Kidney (tissue), 14 donors: ENCODE measurements around the gene LTA4H. TPM values are rescaled to one million over a fixed set of nuclear protein-coding genes. Genes with fewer than 3 reads are reported as not detected.

Source experiments
- DNase-seq, 5 donors: peaks; one replicate each; pipeline ENCODE4 v3.0.0-alpha.2; 2013 to 2020
- FAIRE-seq: peaks from 2 replicates; lab custom pipeline; 2012; peaks lifted over from hg19 to GRCh38; lab: Jason Lieb, UNC
- H3K27ac ChIP-seq, 2 donors: one replicate each; pipeline ENCODE4 v1.7.0; 2013; ENCODE audit warnings: low read depth in 2 of 2, low read length in 2 of 2, inconsistent platforms in 1 of 2
- H3K27me3 ChIP-seq: one replicate; pipeline ENCODE4 v1.7.1; 2013; ENCODE audit warnings: low read length, inconsistent platforms; ENCODE audit not compliant: control insufficient read depth, insufficient read depth
- H3K36me3 ChIP-seq, 3 donors: one replicate each; pipeline versions ENCODE4 v1.7.0 to v1.7.1; 2013; ENCODE audit warnings: low read length in 3 of 3, control low read depth in 1 of 3, inconsistent platforms in 1 of 3; ENCODE audit not compliant: insufficient read depth in 3 of 3, control insufficient read depth in 2 of 3
- H3K4me1 ChIP-seq, 3 donors: one replicate each; pipeline versions ENCODE4 v1.7.0 to v1.7.1; 2013; ENCODE audit warnings: low read length in 3 of 3, inconsistent platforms in 1 of 3, low read depth in 1 of 3; ENCODE audit not compliant: control insufficient read depth in 2 of 3, insufficient read depth in 2 of 3
- H3K4me3 ChIP-seq, 3 donors: one replicate each; pipeline versions ENCODE4 v1.7.0 to v1.8.1; 2013; ENCODE audit warnings: low read length in 3 of 3, control low read depth in 1 of 3, inconsistent platforms in 1 of 3
- H3K9ac ChIP-seq, 3 donors: one replicate each; pipeline versions ENCODE4 v1.7.0 to v1.7.1; 2013; ENCODE audit warnings: low read length in 3 of 3, control low read depth in 1 of 3, inconsistent platforms in 1 of 3
- H3K9me3 ChIP-seq, 3 donors: one replicate each; pipeline versions ENCODE4 v1.7.0 to v1.7.1; 2013; ENCODE audit warnings: low read length in 3 of 3, control low read depth in 1 of 3, inconsistent platforms in 1 of 3; ENCODE audit not compliant: control insufficient read depth in 2 of 3, insufficient read depth in 1 of 3
- CTCF ChIP-seq: IDR thresholded peaks from 3 replicates; pipeline ENCODE4 v1.5.1; 2012; ENCODE audit warnings: mild to moderate bottlenecking, moderate library complexity, borderline replicate concordance; ENCODE audit not compliant: insufficient read depth; ENCODE audit errors: extremely low read depth
- intact Hi-C: fragments of 100-400 bp; cut with DNase I; formaldehyde crosslinking; loops from one replicate; pipeline ENCODE4 v1.11.1; 2022
- polyA plus RNA-seq: library from polyadenylated mRNA; stranded (reverse); fragments of 350-450 nt; fragmentation: Illumina TruSeq; extraction: RNeasy Lipid Tissue Mini Kit (QIAGEN cat#74804); gene quantifications from one replicate; pipeline ENCODE4 v1.2.3, GENCODE V29; 2014; ENCODE audit warnings: low read depth, low replicate concordance; ENCODE audit not compliant: insufficient read depth
- total RNA-seq: library from RNA; stranded (reverse); fragmentation: NEBNext Ultra II Directional; extraction: Animal tissue kit (Norgen Biotek cat#: 25700); gene quantifications from one replicate; pipeline ENCODE4 v1.2.1, GENCODE V29; 2021
- donor health status: control.
- donor health status: control.
- donor health status: control.
- donor health status: control.
- donor health status: control.
- donor health status: DM: yes; HTN: yes; CAD: no.
- donor health status: Normal renal cell carcinoma (clear cell type).

The LTA4H gene
- total and polyA plus RNA-seq, 2 donors from 2014 or later, result 56.5 to 57.4 TPM

DNA sequence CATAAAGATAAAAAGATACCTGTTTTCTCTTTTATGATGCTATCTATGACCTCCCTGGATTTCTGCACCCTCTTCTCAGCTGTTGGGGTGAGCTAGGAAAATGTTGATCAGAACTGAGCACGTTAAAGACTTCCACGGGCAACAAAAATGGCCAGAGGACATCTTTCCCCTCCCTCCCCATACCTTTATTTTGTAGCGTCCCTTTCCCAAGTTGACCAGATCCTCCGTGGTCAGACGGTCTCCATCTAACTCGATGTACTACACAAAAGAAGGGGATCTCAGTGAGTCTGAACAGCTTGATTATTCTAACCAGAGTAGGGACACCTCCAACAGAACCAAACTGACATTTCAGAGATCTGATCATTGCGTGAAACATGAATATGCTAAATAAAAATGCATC, 41.5 kb downstream of the LTA4H start:
- DNase-seq, result no peak
- Histone ChIP-seq H3K4me3 (no peak overlapping the region), H3K27ac (no peak overlapping the region), H3K27me3 (no peaks in the 10 kb centered on the region), H3K4me1 (no peaks in the 10 kb centered on the region), H3K9ac (no peak overlapping the region), H3K9me3 (no peaks in the 10 kb centered on the region), H3K36me3 (no peaks in the 10 kb centered on the region)
- no peak for FAIRE-seq
- no peak for TF ChIP-seq CTCF
- intact Hi-C loops, result no loop called here

DNA sequence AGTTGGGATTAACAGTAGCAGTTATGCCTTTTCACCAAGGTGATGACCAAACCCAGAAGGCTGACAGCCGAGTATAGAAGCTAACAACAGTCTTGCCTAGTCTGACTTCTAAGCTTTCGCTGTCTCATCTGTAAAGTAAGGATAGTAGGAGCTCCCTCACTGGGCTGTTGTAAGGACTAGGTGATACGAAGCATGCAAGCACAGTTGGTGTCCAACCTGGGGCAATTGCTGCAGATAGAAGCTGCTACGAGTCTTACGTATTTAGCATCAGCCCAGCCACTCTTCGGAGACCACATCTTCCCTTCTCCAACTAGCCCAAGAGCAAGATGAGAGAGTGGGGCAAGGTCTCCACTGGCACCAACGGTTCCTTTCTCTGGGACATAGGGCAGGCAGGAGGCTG, 45.3 kb downstream of the LTA4H start:
- Histone ChIP-seq H3K4me1 (peaks cover 0 to 2% (median 0%) of the 10 kb centered on the region in 3 donors), H3K27ac (no peak overlapping the region), H3K9ac (no peak overlapping the region), H3K27me3 (no peaks in the 10 kb centered on the region), H3K36me3 (no peaks in the 10 kb centered on the region), H3K9me3 (no peaks in the 10 kb centered on the region), H3K4me3 (no peak overlapping the region)
- DNase-seq (no peak), FAIRE-seq (no peak)
- TF ChIP-seq CTCF, result no peak
- intact Hi-C loops, result no loop called here

- H3K4me1 ChIP-seq, result peaks cover 0 to 2% (median 0%) of the 10 kb centered on the region in 3 donors
- FAIRE-seq (no peak), DNase-seq (no peak)
- intact Hi-C loops, result no loop called here
- H3K27ac ChIP-seq, result no peak overlapping the region
- H3K9ac ChIP-seq, result no peak overlapping the region
- H3K27me3 ChIP-seq, result no peaks in the 10 kb centered on the region
- no peaks in the 10 kb centered on the region for H3K9me3 ChIP-seq
- no peak overlapping the region for H3K4me3 ChIP-seq
- no peaks in the 10 kb centered on the region for H3K36me3 ChIP-seq
- no peak for TF ChIP-seq CTCF
These were observed 45.8 kb downstream of the LTA4H start for GRCh38 chr12:95989504-95990123.
